ENCODE measurements around the gene HOXA2.

HOXA2 gene

GRCh38 chr7:27124902-27125689, 22.6 kb upstream of the HOXA2 start:
- DNase-seq (ENCODE audit: low read depth) = no peak

- no peak for DNase-seq (ENCODE audit: low read depth)
Measured at GRCh38 chr7:27124096-27124901, 21.8 kb upstream of the HOXA2 start.

- no peak for DNase-seq (ENCODE audit: low read depth)
Measured at GRCh38 chr7:27123477-27124053, 21.1 kb upstream of the HOXA2 start.

GRCh38 chr7:27123007-27123476, 20.6 kb upstream of the HOXA2 start:
- DNase-seq (ENCODE audit: low read depth) = no peak

GRCh38 chr7:27122077-27122910, 19.8 kb upstream of the HOXA2 start:
- no peak for DNase-seq (ENCODE audit: low read depth)

GRCh38 chr7:27121684-27122076, 19.2 kb upstream of the HOXA2 start:
- DNase-seq (ENCODE audit: low read depth) = no peak

GRCh38 chr7:27119412-27119911, 17.0 kb upstream of the HOXA2 start:
- DNase-seq (ENCODE audit: low read depth) = no peak

- no peak for DNase-seq (ENCODE audit: low read depth)
Measured at GRCh38 chr7:27118580-27118979, 16.1 kb upstream of the HOXA2 start.

GRCh38 chr7:27117887-27118491, 15.5 kb upstream of the HOXA2 start:
- no peak for DNase-seq (ENCODE audit: low read depth)

- no peak for DNase-seq (ENCODE audit: low read depth)
Measured at GRCh38 chr7:27116962-27117886, 14.7 kb upstream of the HOXA2 start.

GRCh38 chr7:27116031-27116961, 13.8 kb upstream of the HOXA2 start:
- DNase-seq (ENCODE audit: low read depth) = no peak

GRCh38 chr7:27115221-27116026, 12.9 kb upstream of the HOXA2 start:
- DNase-seq (ENCODE audit: low read depth) = no peak

GRCh38 chr7:27114881-27115220, 12.4 kb upstream of the HOXA2 start:
- no peak for DNase-seq (ENCODE audit: low read depth)

GRCh38 chr7:27113991-27114769, 11.7 kb upstream of the HOXA2 start:
- DNase-seq (ENCODE audit: low read depth) = no peak

- DNase-seq (ENCODE audit: low read depth) = no peak
Measured at GRCh38 chr7:27112955-27113949, 10.8 kb upstream of the HOXA2 start.

- no peak for DNase-seq (ENCODE audit: low read depth)
Measured at GRCh38 chr7:27112361-27112760, 9.9 kb upstream of the HOXA2 start.
